Parathyroid adenoma (tissue), 2 donors: ENCODE measurements around the gene MGST3.

Source experiments
- H2AFZ ChIP-seq: fragments of 300-600 bp; sonication (generic); one replicate; pipeline ENCODE4 v1.7.0; 2017; ENCODE audit warnings: antibody characterized with exemption, mild to moderate bottlenecking
- H3K27ac ChIP-seq: fragments of 300-600 bp; sonication (generic); one replicate; pipeline ENCODE4 v1.7.0; 2017
- H3K27me3 ChIP-seq: fragments of 300-600 bp; sonication (generic); one replicate; pipeline ENCODE4 v1.7.0; 2017; ENCODE audit warnings: low read length; ENCODE audit not compliant: control insufficient read depth, insufficient read depth
- H3K36me3 ChIP-seq: fragments of 300-600 bp; sonication (generic); one replicate; pipeline ENCODE4 v1.7.0; 2017; ENCODE audit warnings: low read length; ENCODE audit not compliant: control insufficient read depth, insufficient read depth
- H3K4me1 ChIP-seq: fragments of 300-600 bp; sonication (generic); one replicate; pipeline ENCODE4 v1.7.0; 2017; ENCODE audit warnings: control low read depth
- H3K4me2 ChIP-seq: fragments of 300-600 bp; sonication (generic); one replicate; pipeline ENCODE4 v1.7.0; 2017; ENCODE audit warnings: low read length
- H3K4me3 ChIP-seq: fragments of 300-600 bp; sonication (generic); one replicate; pipeline ENCODE4 v1.7.0; 2017; ENCODE audit warnings: low read depth, low read length
- H3K79me2 ChIP-seq: fragments of 300-600 bp; sonication (generic); one replicate; pipeline ENCODE4 v1.7.0; 2017; ENCODE audit warnings: control low read depth
- H3K9ac ChIP-seq: fragments of 300-600 bp; sonication (generic); one replicate; pipeline ENCODE4 v1.7.0; 2017; ENCODE audit warnings: mild to moderate bottlenecking
- H3K9me3 ChIP-seq: fragments of 300-600 bp; sonication (generic); one replicate; pipeline ENCODE4 v1.7.0; 2017; ENCODE audit warnings: low read length; ENCODE audit not compliant: control insufficient read depth
- TF ChIP-seq, protein P1 (sequence below): fragments of 300-600 bp; sonication (generic); IDR thresholded peaks from one replicate; pipeline ENCODE4 v1.7.0; 2017; ENCODE audit warnings: antibody characterized with exemption, mild to moderate bottlenecking
- donor health status: primary hyperparathyroidism.

The MGST3 gene

DNA sequence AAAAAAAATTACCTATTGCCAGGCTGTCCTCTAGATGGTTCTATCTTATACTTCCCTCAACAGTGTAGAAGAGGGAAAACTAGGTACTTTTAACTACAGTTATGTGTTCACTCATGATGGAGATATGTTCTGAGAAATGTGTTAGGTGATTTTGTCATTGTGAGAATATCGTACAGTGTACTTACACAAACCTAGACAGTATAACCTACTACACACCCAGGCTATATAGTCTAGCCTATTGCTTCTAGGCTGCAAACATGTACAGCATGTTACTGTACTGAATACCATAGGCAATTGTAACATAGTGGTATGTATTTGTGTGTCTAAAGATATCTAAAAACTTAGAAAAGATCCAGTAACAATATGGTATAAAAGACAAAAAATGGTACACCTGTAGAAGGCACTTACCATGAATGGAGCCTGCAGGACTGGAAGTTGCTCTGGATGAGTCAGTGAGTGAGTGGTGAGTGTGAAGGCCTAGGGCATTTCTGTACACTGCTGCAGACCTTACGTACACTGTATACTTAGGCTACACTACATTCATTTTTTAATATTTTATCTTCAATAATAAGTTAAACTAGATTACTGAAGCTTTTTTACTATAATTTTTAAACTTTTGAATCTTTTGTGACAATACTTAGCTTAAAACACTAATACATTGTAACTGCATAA, 13.2 kb downstream of the MGST3 start:
- Histone ChIP-seq H3K36me3 (no peaks in the 10 kb centered on the region), H3K9me3 (no peaks in the 10 kb centered on the region), H3K27me3 (no peaks in the 10 kb centered on the region), H2AFZ (no peak overlapping the region), H3K4me3 (no peak overlapping the region), H3K79me2 (peaks cover 14% of the 10 kb centered on the region), H3K4me1 (peaks cover 3% of the 10 kb centered on the region), H3K9ac (no peak overlapping the region), H3K4me2 (no peak overlapping the region), H3K27ac (no peak overlapping the region)
- TF ChIP-seq, protein P1, sequence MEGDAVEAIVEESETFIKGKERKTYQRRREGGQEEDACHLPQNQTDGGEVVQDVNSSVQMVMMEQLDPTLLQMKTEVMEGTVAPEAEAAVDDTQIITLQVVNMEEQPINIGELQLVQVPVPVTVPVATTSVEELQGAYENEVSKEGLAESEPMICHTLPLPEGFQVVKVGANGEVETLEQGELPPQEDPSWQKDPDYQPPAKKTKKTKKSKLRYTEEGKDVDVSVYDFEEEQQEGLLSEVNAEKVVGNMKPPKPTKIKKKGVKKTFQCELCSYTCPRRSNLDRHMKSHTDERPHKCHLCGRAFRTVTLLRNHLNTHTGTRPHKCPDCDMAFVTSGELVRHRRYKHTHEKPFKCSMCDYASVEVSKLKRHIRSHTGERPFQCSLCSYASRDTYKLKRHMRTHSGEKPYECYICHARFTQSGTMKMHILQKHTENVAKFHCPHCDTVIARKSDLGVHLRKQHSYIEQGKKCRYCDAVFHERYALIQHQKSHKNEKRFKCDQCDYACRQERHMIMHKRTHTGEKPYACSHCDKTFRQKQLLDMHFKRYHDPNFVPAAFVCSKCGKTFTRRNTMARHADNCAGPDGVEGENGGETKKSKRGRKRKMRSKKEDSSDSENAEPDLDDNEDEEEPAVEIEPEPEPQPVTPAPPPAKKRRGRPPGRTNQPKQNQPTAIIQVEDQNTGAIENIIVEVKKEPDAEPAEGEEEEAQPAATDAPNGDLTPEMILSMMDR: no peak

DNA sequence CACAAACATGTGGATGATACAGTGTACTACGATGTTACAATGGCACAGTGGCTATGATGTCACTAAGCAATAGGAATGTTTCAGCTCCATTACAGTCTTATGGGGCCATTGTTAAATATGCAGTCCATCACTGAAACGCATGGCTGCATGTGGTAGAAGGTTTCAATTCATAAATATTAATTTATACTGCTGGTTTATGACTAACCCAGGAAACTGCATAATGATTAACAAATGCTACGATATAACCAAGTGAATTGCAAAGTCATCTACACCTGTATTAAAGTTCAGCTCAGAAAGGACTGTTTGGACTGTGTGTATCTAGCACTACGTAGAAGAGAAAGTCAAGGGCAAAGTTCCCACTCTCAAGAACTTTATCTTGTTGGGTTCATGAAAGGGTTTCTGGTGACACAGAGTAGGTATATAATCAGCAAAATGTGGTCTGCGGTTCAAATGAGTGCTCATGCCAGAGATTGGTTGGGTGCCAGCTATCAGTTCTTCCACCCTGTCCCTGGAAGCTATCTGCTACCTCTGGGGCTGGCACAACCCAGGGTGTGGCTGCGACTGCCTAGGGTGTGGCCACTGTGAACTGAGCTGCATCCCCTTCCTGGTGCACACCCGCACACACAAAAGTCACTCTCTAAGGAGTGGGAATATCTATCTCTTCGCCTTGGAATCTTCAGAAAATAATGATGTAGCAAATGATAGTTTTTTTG, 14.8 kb downstream of the MGST3 start:
- peaks cover 9% of the 10 kb centered on the region for H3K79me2 ChIP-seq
- H3K4me2 ChIP-seq: no peak overlapping the region
- H3K9me3 ChIP-seq: no peaks in the 10 kb centered on the region
- H3K4me1 ChIP-seq: peaks cover 3% of the 10 kb centered on the region
- H3K9ac ChIP-seq: no peak overlapping the region
- no peaks in the 10 kb centered on the region for H3K27me3 ChIP-seq
- no peaks in the 10 kb centered on the region for H3K36me3 ChIP-seq
- TF ChIP-seq, protein P1: no peak
- H3K27ac ChIP-seq: no peak overlapping the region
- no peak overlapping the region for H2AFZ ChIP-seq
- no peak overlapping the region for H3K4me3 ChIP-seq

DNA sequence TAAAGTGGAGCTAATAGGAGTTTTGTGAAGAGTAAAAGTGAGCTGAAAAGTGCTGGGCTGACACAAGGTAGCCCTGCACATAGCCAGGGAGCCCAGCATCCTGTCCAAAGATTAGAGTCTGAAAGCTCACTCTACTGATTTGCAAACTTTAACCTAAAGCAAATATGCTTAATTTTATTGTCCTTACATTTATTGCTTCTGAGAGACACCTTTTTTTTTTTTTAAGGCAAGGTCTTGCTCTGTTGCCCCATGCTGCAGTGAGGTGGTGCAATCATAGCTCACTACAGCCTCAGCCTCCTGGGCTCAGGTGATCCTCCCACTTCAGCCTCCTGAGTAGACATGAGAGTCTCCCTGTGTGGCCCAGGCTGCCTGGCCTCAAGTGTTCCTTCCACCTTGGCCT, 16.5 kb downstream of the MGST3 start:
- Histone ChIP-seq H3K36me3 (no peaks in the 10 kb centered on the region), H3K79me2 (peaks cover 5% of the 10 kb centered on the region), H3K9me3 (no peaks in the 10 kb centered on the region), H3K9ac (no peak overlapping the region), H3K27ac (no peak overlapping the region), H3K4me3 (no peak overlapping the region), H2AFZ (no peak overlapping the region), H3K27me3 (no peaks in the 10 kb centered on the region), H3K4me1 (peaks cover 3% of the 10 kb centered on the region), H3K4me2 (no peak overlapping the region)
- TF ChIP-seq, protein P1: no peak

DNA sequence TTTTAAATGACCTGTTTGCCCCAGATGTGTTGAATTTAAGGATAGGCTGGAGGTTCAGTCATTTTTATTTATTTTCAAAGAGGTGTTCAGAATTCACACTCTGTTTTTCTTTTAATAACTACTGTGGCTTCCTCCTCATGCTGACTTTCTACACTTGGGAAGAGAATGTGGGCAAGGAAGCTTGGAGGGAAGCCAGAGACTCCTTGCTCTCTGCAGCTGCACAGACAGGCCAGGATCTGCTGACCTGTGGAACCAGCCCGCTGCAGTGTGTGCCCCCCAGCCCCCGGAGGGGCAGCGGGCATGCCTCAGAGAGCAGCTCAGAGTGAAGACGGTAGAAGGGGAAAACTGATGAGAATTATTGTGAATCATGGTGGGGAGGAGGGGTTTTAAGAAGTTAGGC, 16.9 kb downstream of the MGST3 start:
- Histone ChIP-seq H3K4me3 (no peak overlapping the region), H3K9me3 (no peaks in the 10 kb centered on the region), H3K4me2 (no peak overlapping the region), H3K27me3 (no peaks in the 10 kb centered on the region), H3K9ac (no peak overlapping the region), H3K27ac (no peak overlapping the region), H3K36me3 (no peaks in the 10 kb centered on the region), H2AFZ (no peak overlapping the region), H3K79me2 (peaks cover 2% of the 10 kb centered on the region), H3K4me1 (peaks cover 3% of the 10 kb centered on the region)
- TF ChIP-seq, protein P1: no peak
